Activated CD8-positive, alpha-beta memory T cell treated with anti-CD3 and anti-CD28 coated beads for 1 hour (primary cell): ENCODE results near the gene VAV2.
"Not testable (repeated sequence)": the region's sequence is repeated elsewhere in the genome, so short reads cannot be mapped to it uniquely, and the experiment has no call there.

Source experiments
- DNase-seq, 2 donors: peaks; one replicate each; pipeline ENCODE4 v3.0.0-alpha.2; 2020; ENCODE audit warnings: low read depth in 1 of 2; ENCODE audit errors: extremely low read depth in 1 of 2

Gene VAV2

DNA sequence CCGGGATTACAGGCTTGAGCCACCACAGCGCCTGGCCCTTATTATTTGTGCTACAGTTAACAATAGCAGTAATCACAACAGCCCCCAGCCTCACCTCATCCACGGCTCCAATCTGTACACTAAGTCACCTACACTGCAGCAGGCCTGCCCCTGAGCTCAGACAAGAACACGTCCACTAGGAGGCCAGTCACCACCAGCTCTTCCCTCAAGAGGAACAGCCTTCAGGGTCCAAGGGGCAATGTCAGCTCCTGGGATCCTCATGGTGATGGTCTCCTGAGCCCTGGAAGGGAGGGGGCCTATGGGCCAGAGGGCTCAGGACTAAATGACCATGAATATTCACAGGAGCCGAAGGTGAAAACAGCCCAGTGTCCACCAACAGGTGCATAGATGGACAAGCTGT lies 67.7 kb downstream of the VAV2 start:
- DNase-seq: no peak

DNA sequence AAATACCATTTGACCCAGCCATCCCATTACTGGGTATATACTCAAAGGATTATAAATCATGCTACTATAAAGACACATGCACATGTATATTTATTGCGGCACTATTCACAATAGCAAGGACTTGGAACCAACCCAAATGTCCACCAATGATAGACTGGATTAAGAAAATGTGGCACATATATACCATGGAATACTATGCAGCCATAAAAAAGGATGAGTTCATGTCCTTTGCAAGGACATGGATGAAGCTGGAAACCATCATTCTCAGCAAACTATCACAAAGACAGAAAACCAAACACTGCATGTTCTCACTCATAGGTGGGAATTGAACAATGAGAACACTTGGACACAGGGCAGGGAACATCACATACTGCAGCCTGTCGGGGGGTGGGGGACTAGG lies 68.5 kb downstream of the VAV2 start:
- not testable (repeated sequence) for DNase-seq

- DNase-seq: no peak
These were observed 70.3 kb downstream of the VAV2 start for GRCh38 chr9:133921866-133922265.

DNA sequence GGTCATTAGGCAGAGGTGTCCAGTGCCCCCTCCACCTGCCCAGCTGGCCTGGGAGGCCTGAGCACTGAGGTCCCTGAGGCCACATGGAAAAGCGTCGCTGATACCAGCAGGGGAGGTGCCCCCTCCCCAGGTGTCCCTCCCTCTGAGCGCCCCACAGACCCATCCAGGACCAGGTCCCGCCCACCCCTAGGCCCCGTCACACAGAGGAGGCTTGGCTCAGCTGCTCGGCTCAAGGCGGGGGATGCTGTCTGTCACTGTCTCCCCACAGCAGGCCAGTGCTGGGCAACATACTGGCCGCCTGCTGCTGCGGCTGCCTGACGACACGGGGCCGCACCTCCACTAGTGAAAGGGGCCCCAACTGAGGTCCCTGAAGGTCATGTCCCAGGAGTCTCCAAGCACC lies 71.7 kb downstream of the VAV2 start:
- no peak for DNase-seq

- no peak for DNase-seq
These were observed 72.6 kb downstream of the VAV2 start for GRCh38 chr9:133919253-133920115.

GRCh38 chr9:133918111-133918813 lies 73.9 kb downstream of the VAV2 start:
- no peak for DNase-seq

DNA sequence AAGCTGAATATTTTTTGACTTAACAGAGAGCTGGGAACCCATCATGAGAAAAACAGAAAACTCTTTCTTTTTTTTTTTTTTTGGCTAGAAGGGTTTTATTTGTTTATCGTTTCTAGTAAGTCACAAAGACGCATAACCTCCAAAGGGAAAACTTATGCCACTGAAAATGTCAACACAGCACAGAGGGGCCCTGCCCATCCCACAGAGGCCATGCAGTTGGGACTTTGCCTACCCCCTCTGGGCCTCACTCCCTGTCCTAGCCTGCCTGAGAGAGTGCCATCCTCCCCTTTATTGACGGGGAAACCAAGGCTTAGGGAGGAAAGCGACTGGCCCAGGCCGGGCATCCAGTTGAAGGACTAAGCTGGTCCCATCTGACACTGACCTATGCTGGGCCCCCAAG lies 74.7 kb downstream of the VAV2 start:
- no peak for DNase-seq

DNA sequence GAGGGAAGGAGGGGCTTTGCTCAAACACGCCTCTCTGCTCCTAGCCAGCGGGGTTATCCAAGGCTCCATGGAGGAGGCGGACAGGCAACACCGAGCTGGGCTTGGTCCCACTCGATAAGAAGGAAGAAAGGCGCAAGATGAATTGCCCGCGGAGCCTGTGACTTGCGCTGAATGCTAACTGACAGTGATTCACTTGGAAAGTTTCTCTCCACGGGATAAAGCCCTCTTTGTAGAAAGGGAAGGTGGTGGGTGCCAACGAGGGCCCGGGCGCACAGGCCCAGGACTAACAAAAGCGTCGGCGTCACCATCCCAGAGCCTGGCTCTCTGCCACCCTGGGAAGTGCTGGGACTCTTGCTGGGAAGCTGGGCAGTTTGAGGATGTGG lies 76.0 kb downstream of the VAV2 start:
- no peak for DNase-seq

GRCh38 chr9:133915534-133916158 lies 76.5 kb downstream of the VAV2 start:
- no peak for DNase-seq

DNA sequence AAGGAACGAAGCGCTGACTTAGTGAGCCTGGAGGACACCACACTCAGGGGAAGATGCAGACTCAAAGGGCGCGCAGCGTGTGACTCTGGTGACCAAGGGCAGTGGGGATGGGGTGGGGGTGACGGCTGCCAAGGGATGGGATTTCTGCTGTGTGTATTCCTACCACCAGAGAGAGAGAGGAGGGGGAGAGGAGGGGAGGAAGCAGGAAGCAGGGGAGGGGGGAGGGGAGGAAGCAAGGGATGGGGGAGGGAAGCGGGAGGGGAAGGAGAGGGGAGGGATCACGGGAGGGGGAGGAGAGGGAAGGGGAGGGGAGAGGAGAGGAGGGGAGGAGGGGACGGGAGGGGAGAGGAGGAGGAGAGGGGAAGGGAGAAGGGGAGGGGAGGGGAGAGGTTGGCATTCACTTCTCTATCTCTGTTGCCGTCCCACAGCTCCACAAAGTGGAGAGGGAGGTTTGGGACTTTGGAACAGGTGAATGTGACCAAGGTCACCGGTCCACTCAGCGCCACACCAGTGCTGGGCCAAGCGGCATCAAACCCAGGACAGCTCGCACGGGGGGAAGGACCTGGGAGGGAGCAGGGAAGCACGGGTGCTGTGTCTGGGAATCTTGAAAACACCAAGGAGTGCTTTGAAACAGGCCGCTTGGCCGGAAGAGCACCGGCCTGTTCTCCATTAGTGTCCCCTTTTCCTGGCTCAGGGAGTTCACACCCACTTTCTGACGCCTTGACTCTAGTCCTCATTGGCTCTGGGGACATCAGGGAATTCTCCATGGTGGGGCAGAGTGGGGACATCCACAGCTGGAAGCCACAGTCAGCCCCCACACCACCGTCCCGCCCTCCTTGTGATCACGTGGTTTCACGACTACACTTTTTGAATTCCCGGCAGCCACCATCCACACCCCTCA lies 77.4 kb downstream of the VAV2 start:
- DNase-seq: no peak

- no peak for DNase-seq
These were observed 78.4 kb downstream of the VAV2 start for GRCh38 chr9:133913571-133914369.

DNA sequence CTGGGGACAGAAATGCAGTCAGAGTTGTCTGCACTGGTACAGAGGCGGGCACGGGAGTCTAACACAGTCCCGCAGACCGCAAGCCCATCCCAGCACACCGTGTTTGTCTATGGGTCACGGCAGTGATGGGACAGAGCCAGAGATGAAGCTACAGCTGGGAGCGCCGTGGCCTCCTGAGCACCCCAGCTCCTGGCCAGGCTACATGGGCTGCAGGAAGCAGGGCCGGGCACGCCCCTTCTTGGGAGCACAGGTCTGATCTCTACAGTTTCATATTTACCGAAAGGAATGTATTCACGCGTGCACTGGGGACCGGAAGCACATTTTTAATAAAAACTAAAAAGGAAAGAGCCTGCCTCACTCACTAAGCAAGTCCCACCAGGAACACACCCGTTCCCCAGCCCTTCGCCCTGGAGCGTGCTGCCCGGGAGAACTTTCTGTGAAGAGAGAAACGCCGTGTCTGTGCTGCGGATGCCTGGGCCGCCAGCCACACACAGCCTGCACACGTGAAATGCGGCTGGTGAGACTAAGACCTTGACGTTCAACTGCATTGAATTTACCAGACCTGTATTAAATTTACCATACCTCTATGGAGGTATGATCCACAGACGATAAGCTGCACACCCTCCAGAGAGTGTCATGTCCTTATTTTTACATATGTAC lies 81.1 kb downstream of the VAV2 start:
- DNase-seq: no peak

DNA sequence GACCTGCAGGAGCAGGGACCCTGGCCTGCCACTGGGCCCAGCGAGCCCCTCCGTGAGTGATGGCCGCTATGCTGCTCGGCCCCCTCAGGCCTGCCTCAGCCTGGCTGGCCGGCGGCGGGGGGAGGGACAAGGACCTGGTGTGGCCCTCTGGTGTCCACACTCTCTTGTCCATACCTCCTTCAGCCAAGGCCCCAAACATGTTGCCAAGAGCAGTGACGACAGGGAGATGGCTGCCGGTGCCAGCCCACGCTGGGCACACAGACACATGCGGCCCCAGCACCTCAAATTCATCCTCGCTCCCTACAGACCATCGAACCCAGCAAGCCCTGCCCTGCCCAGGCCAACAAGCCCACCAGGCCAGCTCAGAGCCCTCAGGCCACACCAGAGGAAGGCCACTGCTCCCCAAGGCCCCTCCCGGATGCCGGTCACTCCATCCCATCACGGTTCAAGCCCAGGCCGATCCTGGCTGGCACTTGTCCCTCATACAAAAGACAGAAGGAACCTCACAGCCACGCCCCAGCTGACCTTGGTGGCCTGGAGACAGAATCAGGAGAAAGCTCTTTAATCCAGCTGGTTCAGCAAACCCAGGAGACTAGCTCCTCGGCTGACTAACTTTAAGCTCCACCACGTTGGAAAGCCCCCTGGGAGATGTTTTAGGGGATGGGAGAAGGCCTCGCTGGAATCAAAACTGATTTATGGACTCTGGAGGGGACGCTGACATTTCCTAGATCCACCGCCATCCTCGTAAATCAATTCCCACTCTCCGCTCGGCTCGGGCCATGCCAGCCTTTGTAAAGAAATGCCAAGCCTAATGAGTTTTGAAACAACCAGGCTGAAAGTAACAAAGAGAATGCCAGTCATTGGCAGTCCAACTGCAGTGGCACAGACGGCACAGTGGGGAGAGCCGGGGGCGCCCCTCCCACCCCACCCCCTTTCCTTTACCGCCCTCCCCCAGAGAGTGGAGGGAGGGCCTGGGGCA lies 84.9 kb downstream of the VAV2 start:
- no peak for DNase-seq

- DNase-seq: no peak
These were observed 85.9 kb downstream of the VAV2 start for GRCh38 chr9:133906218-133906617.

- DNase-seq: no peak
These were observed 86.6 kb downstream of the VAV2 start for GRCh38 chr9:133905493-133905892.

DNA sequence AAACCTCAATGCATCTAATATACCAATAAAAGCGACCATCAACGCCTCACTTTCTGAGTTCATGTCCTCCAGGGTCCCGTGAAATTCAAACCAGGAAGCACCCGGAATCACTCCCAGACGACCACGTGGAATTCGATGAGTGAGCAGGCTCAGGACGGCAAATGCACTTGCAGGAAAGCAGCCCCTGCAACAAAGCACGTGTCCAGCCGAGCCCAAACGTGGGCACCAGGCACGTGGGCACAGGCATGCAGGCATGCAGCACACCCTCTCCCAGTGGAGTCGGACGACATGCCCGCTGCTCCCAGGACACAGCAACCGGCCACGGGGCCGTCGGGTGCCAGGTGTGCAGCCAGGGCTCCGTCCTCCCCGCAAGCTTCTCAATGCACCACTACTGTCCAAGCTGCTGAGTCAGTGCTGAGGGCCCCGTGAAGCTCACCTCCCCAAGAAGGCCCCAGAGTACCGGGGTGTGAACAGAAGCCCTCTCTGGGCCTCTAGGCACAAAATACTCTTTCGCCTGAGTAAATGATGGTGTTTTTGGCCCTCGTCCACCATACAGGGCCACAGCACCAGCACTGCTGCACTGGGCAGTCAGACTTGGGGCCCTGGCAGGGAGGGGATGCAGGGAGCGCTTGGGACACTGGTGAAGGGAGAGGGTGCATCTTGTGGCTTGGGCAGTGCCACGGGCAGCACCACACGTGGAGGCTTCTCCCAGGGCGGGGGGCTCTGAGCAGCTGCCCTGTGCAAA lies 87.6 kb downstream of the VAV2 start:
- DNase-seq: no peak

DNA sequence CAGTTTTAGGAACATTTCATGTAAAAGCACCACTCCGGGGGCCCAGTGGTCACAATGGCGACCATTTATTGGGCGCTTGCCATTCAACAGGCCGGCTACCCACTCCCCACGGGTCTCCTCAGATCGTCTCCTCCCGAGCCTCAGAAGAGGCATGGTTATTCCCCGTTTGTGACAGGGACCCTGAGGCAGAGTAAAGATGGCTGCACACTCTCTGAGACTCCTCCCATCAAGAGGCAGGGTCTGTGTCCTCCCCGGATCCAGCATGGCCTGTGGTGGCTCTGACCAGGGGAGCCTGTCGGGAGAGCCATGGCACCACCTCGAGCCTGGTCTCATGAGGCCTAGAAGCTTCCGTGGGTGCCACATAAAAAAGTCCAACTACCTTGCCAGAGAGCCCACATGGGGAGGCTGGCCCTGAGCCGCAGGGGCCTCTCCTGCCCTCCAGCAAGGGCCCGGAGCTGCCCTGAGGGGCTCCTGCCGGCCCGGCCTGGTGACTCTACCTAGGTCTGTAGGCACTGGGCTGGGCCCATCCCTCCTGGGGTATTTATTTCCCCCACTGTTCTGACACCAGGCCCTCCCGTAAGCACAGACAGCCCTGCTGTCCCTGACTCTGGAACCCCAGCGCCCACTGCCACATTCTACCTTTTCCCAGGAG lies 90.8 kb downstream of the VAV2 start:
- DNase-seq: no peak
